Measurements from ENCODE around the gene TGM4.
"Not testable (repeated sequence)": the region's sequence is repeated elsewhere in the genome, so short reads cannot be mapped to it uniquely, and the experiment has no call there.

DNA sequence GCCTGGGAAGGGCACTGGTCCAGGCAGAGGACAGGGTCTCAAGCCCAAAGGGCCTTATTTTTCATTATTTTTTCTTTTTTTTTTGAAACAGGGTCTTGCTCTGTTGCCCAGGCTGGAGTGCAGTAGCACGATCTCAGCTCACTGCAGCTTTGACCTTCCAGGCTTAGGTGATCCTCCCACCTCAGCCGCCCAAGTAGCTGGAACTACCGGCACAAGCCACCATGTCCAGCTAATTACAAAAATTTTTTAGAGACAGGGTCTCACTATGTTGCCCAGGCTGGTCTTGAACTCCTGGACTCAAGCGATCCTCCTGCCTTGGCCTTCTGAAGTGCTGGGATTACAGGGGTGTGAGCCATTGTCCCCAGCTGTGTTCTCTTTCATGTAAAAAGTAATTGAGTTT is 75.4 kb downstream of the TGM4 start:
- not testable (repeated sequence) for TF ChIP-seq CTCF, POLR2A (IDR thresholded peaks at IDR 0.05)

All from uterus (tissue), 2 donors.